K562 (cell line): ENCODE data around the gene ZSWIM6. TPM values are rescaled to one million over a fixed set of nuclear protein-coding genes. Genes with fewer than 3 reads are reported as not detected.

Experiments used
- ETS1 ChIP-seq: conservative IDR thresholded peaks from 2 replicates; pipeline ENCODE4 v1.6.1; 2011; ENCODE audit warnings: low read depth, mild to moderate bottlenecking, low read length; ENCODE audit not compliant: control insufficient read depth
- FIP1L1 ChIP-seq: fragments of 200-400 bp; formaldehyde crosslinking; IDR thresholded peaks from 2 replicates; pipeline ENCODE4 v1.6.1; 2018; ENCODE audit warnings: mild to moderate bottlenecking, low read depth, low read length; ENCODE audit not compliant: poor library complexity, severe bottlenecking
- FOXK1 ChIP-seq: sonication (generic); formaldehyde crosslinking; IDR thresholded peaks from 2 replicates; pipeline ENCODE4 v1.8.0; 2022; ENCODE audit warnings: missing genetic modification reagents, mild to moderate bottlenecking, borderline replicate concordance
- REST ChIP-seq, 2 experiments: fragments of 450-650 bp; formaldehyde crosslinking in 1 of 2; IDR thresholded peaks; 2 replicates each; pipeline versions ENCODE4 v1.4.0 to v1.6.1; 2014 to 2020; ENCODE audit warnings: mild to moderate bottlenecking in 2 of 2, borderline replicate concordance in 1 of 2, low read depth in 1 of 2
- SNIP1 ChIP-seq: fragments of 450-650 bp; IDR thresholded peaks from 2 replicates; pipeline ENCODE4 v1.7.1; 2017; ENCODE audit warnings: low read depth, mild to moderate bottlenecking
- TCF3 ChIP-seq: sonication (generic); formaldehyde crosslinking; IDR thresholded peaks from 2 replicates; pipeline ENCODE4 v1.4.0; 2020; ENCODE audit warnings: mild to moderate bottlenecking, missing genetic modification reagents
- ZNF12 ChIP-seq: sonication (generic); formaldehyde crosslinking; IDR thresholded peaks from 2 replicates; pipeline ENCODE4 v1.4.0; 2020; ENCODE audit warnings: mild to moderate bottlenecking, missing genetic modification reagents
- ZNF274 ChIP-seq: IDR thresholded peaks from 2 replicates; pipeline ENCODE4 v1.6.1; 2011; ENCODE audit warnings: low read depth, mild to moderate bottlenecking, low read length, moderate library complexity, borderline replicate concordance
- ZNF384 ChIP-seq: IDR thresholded peaks from 2 replicates; pipeline ENCODE4 v1.6.1; 2012; ENCODE audit warnings: low read depth, low read length, improper control_type of control experiment
- ZNF583 ChIP-seq: fragments of 250-450 bp; sonication (Bioruptor Pico); IDR thresholded peaks from 2 replicates; pipeline ENCODE4 v1.4.0; 2020
- ZNF830 ChIP-seq: fragments of 250-450 bp; sonication (Bioruptor Pico); IDR thresholded peaks from 2 replicates; pipeline ENCODE4 v1.5.0; 2021; ENCODE audit warnings: mild to moderate bottlenecking
- polyA plus RNA-seq, 8 experiments: library from polyadenylated mRNA; depleted of rRNA in 4 of 8; stranded (reverse) in 5 of 8; unstranded in 3 of 8; fragments of >200 nt; fragmentation: Nextera tagmentation in 2 of 8; fragmentation: Illumina TruSeq in 1 of 8; extraction: Ambion mirVana in 2 of 8; extraction: Trizol in 1 of 8; gene quantifications; 2 replicates each; pipeline versions ENCODE4 v1.2.1 to v1.2.3, GENCODE V29; 2011 to 2014; ENCODE audit warnings: inconsistent platforms in 1 of 8, missing spikeins in 1 of 8
- total RNA-seq, 7 experiments: library from RNA; depleted of rRNA in 6 of 7; stranded (reverse); fragments of >200 nt in 6 of 7; fragmentation: Illumina TruSeq in 2 of 7; extraction: Trizol in 2 of 7; gene quantifications; 2 replicates each; pipeline versions ENCODE4 v1.2.1 to v1.2.3, GENCODE V29; 2011 to 2021; ENCODE audit warnings: low replicate concordance in 1 of 7
- TF ChIP-seq, protein P1 (sequence below): sonication (generic); formaldehyde crosslinking; IDR thresholded peaks from 2 replicates; pipeline ENCODE4 v1.8.0; 2022; ENCODE audit warnings: mild to moderate bottlenecking, missing genetic modification reagents
- TF ChIP-seq, protein P2 (sequence below): fragments of 250-450 bp; sonication (Bioruptor Pico); IDR thresholded peaks from 2 replicates; pipeline ENCODE4 v1.8.0; 2022; ENCODE audit warnings: moderate library complexity, mild to moderate bottlenecking, inconsistent platforms

The ZSWIM6 gene
- total and polyA plus RNA-seq, 9 of the 15 experiments (the other 6 are each of a cell fraction or from before 2014, with no cell fraction given) = 0.81 to 3.2 (median 2.0) TPM

GRCh38 chr5:61333321-61333953, 1.4 kb downstream of the ZSWIM6 start (continued):
- TF ChIP-seq REST (IDR thresholded peaks at IDR 0.05; ENCODE audit: borderline replicate concordance) (no peak), REST (CRISPR knock-in tag; IDR thresholded peaks at IDR 0.05; ENCODE audit: low read depth) (no peak), ZNF274 (no peak), ZNF583 (CRISPR knock-in tag) (no peak), SNIP1 (no peak), FIP1L1 (peak; percentile 48), ZNF384 (no peak), TCF3 (CRISPR knock-in tag) (no peak), ZNF12 (CRISPR knock-in tag) (no peak), ZNF830 (CRISPR knock-in tag) (no peak), FOXK1 (no peak), ETS1 (no peak)
- TF ChIP-seq, protein P1, sequence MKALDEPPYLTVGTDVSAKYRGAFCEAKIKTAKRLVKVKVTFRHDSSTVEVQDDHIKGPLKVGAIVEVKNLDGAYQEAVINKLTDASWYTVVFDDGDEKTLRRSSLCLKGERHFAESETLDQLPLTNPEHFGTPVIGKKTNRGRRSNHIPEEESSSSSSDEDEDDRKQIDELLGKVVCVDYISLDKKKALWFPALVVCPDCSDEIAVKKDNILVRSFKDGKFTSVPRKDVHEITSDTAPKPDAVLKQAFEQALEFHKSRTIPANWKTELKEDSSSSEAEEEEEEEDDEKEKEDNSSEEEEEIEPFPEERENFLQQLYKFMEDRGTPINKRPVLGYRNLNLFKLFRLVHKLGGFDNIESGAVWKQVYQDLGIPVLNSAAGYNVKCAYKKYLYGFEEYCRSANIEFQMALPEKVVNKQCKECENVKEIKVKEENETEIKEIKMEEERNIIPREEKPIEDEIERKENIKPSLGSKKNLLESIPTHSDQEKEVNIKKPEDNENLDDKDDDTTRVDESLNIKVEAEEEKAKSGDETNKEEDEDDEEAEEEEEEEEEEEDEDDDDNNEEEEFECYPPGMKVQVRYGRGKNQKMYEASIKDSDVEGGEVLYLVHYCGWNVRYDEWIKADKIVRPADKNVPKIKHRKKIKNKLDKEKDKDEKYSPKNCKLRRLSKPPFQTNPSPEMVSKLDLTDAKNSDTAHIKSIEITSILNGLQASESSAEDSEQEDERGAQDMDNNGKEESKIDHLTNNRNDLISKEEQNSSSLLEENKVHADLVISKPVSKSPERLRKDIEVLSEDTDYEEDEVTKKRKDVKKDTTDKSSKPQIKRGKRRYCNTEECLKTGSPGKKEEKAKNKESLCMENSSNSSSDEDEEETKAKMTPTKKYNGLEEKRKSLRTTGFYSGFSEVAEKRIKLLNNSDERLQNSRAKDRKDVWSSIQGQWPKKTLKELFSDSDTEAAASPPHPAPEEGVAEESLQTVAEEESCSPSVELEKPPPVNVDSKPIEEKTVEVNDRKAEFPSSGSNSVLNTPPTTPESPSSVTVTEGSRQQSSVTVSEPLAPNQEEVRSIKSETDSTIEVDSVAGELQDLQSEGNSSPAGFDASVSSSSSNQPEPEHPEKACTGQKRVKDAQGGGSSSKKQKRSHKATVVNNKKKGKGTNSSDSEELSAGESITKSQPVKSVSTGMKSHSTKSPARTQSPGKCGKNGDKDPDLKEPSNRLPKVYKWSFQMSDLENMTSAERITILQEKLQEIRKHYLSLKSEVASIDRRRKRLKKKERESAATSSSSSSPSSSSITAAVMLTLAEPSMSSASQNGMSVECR (CRISPR knock-in tag) = no peak
- TF ChIP-seq, protein P2, sequence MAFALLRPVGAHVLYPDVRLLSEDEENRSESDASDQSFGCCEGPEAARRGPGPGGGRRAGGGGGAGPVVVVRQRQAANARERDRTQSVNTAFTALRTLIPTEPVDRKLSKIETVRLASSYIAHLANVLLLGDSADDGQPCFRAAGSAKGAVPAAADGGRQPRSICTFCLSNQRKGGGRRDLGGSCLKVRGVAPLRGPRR (CRISPR knock-in tag) = no peak
